Loucy (cell line): ENCODE measurements around the gene L3MBTL4.

ENCODE experiments used
- CTCF ChIP-seq: fragments of 200-600 bp; sonication (generic); conservative IDR thresholded peaks from 2 replicates; pipeline ENCODE4 v1.5.1; 2014; ENCODE audit warnings: mild to moderate bottlenecking, antibody characterized with exemption, low read length
- EZH2phosphoT487 ChIP-seq: fragments of 200-600 bp; IDR thresholded peaks from 2 replicates; pipeline ENCODE4 v1.6.1; 2018; ENCODE audit warnings: antibody characterized with exemption, mild to moderate bottlenecking, moderate library complexity, borderline replicate concordance

- TF ChIP-seq CTCF: no peak
- no peak for TF ChIP-seq EZH2phosphoT487
Measured at GRCh38 chr18:6428851-6429395, 14.2 kb upstream of the L3MBTL4 start.
